Measurements from ENCODE around the gene TBX15.

TBX15 gene

DNA sequence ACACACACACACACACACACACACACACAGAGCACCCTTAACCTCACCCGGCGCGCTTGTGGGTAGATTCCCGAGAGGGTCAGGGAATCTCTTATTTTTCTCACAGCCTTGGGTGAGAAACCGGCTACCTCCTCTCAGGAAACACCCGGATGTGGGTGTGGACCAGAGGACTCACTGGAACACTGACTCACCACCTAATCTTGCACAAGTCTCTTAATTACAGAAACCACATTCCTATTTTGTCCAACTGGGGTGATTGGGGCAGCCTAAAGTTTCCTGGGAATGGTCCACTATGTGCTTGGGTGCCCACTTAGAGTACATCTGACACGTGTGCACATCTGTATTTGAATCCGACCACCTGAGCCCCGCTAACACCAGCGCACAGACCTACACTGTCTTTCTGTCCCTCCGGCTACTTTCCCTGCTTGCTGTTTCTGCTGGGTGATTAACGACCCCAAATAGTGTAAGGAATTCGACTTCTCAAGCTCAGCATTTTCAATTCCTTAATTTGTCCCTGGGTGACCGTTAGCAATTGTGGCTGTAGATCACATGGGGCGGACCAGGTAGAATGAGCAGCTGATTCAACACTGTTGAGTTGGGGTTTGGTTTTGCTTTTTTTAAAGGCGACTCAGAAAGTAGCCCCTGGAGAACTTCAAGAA is 14.0 kb upstream of the TBX15 start:
- in situ Hi-C loops (cut with MboI; ENCODE audit: low sequenced_read_pairs), result no loop called here

DNA sequence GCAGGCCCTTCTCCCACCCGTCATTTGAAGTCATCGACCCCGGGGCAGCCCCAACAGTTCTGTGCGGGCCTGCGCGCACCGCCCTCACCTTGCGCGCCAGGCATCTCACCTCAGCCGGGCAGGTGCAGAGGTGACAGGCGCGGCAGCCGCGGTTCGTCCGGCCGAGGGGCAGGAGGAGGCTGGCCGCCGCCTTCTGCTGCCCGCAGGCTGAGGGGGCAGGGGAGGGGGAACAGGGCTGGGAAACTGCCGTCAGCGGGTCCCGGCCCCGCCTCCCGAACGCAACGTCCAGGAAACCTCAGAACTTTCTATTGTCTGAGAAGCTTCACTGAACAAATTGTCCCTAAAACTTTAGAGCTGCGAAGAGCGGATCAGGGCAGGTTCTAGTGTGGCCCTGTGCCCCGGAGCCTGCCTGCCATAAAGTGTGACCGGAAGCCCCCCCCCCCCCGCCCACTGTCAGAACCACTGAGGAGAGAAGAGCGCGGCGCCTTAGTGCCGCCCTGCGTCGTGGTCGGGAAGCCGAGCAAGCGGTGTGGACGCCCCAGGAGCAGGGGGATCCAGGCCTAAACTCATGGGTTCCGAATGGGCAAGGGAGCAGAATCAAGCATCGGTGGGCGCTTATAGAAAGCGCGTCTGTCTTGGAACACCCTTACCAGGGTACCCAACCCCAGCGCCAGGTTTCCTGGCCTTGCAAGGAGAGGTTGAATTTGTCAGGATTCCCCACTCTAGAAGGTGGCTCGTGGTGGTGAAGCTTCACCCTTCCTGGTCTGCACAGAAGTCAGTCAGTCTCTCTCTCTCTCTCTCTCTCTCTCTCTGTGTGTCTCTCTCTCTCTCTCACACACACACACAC is 13.3 kb upstream of the TBX15 start:
- in situ Hi-C loops (cut with MboI; ENCODE audit: low sequenced_read_pairs), result no loop called here

DNA sequence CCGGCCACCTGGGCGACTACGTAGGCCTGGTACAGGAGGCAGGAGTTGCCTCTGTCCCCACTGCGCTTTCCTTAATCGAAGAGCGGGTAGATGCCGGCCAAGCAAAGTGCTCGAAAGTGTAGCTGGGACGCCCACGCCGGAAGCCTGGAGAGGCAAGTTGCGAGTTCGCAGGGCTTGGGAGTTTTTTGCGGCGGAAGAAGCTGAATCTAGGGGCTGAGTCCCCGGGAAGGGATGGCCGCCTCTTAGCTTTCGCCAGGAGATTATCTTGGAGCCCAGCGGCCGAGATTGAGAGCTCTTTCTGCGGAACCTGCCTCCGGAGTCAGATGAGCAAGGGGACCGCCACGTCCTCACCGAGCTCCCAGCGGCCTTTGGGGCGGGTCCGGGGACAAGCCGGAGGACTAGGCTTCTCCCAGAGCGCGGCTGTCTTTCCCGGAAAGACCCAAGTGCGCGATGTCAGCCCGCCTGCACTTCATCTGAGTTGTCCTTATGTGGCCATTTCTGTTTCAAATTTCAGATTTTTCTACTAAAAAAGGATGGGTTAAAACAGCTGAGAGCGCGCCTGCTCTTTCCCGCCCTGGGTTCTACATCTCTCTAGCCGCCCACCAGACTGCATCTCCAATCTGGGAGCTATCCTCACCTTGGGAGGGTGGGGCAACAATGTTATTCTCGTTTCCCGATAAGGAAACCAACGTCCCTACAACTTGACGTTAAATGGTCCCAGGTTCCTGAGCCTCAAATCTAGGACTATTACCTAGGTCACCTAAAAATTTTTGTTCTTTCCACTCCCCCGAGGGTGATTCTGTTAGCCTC is 12.4 kb upstream of the TBX15 start:
- in situ Hi-C loops (cut with MboI; ENCODE audit: low sequenced_read_pairs), result no loop called here

DNA sequence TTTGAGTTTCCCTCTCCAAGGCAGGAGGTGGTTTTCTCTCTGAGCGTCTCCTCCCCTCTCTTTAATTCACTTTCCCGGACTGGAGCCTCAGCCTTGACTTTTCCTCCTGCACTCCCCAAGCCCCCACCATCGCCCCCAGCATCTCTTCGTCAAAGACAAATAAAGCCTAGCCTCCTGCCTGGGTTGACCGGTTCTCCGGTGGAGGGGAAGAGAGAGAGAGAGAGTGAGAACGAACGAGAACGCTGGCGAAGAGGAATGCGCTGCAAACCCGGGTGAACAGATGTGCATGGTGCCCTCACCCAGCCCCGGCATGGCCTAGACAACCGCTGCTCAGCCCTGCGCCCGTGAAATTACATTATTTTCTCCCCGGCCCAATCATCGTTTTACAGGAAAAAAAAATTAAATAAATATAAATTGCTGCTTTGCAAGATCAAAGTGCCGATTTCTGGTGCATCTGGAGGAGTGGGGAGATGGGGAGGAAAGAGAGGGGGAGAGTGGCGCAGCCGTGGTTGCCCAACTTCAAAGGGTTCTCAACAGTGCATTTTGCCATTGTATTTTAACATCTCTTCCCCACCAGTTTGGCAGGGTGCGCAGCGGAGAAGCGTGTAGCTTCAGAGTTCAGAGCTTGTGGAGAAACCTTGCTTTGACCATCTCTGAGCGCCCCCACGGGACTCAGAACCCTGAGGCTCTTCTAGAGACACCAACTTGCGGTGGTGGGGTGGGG is 11.4 kb upstream of the TBX15 start:
- in situ Hi-C loops (cut with MboI; ENCODE audit: low sequenced_read_pairs), result no loop called here

DNA sequence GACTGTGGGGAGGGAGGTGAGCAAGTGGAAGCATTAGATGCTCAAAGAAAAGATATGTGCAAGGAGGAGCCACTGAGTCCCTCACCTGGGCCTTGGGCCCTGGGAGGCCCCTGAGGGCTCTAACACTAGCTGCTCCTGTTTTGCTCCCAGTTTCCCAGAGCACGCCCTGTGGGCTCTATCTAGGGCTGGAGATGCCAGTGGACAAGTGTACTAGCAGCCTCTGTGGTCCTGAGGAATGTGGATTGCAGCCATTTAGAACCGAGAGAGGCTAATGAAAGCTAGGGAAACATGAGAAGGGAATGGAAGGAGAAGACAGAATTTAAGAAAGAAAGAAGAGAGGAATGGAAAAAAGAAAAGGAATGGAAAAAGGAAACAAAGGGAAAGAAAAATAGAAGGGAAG is 10.0 kb upstream of the TBX15 start:
- in situ Hi-C loops (cut with MboI; ENCODE audit: low sequenced_read_pairs), result no loop called here

DNA sequence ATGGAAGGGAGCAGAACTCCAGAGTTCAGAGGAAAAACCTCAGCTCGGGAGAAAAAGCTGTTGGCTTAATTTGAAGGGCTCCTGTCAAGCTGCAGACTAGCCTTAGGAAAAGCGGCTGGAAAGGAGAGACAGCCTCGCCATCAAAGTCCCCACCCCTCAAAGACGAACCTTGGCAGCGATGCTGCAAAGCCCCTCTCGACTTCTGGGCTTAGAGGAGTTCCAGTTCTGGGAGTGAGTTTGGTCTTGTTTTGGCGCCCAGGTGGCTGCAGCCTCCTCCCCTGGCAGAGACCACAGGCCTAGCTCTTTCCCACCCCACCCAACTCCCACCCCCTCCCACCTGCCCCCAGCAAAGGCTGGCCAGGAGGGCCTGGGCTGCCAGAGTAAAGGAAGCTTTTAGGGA is 9.1 kb upstream of the TBX15 start:
- in situ Hi-C loops (cut with MboI; ENCODE audit: low sequenced_read_pairs), result no loop called here

DNA sequence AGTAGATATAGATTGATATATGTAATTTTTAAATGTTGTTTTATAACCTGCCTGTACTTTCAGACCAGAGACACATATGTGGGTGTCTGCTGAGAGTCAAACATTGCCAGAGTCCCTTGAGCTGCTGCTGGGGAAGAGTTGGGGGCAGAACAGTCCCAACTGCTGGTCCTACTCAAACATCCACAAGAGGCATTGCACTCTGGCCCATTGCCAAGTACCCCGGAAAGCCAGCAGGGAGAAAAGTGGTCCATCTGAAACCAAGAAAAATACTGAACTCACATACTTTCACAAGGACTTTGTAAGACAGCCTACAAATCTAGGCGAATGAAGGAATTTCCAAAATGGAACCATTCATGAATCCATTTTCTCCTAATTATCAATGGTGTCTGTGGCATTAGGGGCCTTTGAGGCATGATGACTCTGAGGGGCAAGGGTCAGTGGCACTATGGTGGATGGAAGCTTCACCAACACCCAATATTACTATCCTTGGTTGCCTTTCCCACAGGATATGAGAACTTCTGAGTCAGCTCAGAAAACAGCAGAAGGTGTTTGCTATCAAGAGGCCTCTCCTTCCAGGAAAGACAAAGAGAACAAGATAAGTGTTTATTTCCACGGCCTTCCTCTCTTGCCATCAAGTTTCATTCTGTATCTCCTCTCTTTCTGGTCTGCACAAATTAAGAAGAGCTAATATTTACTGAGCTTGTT is 7.3 kb upstream of the TBX15 start:
- in situ Hi-C loops (cut with MboI; ENCODE audit: low sequenced_read_pairs), result no loop called here

DNA sequence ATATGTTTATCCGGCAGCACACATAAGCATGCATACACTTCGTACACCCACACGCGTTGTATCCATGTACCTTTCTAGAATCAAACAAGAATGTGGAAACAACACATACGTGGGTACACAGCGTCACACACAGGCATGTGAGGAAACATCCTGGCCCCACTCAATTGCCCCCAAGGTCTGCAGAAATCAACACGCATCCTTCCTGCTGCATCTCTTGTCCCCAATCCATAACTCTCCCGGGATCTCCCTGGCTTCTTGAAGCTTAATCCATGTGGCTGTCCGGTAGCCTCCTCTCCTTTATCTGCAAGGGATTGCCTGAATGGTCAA is 5.5 kb upstream of the TBX15 start:
- in situ Hi-C loops (cut with MboI; ENCODE audit: low sequenced_read_pairs), result no loop called here

DNA sequence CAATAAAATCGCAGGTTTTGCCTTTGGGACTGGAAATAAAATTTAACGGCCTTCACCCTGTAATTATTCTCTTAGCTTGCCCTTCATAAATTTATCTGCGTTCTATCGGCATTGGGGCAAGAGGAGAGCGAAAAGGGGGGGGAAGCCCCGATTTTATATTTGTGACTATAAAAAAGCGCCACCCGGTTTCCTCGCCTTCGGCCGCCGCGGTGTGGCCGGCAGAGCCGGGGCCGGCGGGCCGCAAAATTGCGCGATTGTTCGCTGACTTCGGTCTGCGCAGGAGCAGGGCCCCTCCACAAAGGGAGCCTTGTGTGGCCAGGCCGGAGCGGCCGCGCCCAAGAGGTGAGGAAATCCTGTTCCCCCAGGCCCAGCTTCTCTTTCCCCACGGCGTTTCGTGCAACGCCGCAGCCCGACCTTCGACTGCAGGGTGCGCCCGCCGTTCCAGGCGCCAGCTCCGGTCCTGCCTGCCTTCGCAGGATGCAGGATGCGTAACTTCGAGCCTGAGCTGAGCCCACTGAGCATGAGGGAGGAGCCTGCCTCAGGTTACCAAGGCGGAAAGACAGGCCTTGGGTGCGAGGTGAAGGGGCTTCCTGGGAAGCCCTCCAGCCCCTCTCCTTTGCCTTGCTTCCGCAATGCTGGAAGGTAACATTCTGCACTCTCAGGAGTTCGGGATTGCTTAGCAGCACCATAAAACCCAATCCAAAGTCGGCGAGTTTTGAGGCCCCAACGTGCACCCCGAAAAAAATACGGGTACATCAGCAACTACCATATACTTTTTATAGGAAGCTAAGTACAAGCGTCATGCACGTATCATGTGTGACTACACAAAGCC is 4.9 kb upstream of the TBX15 start:
- in situ Hi-C loops (cut with MboI; ENCODE audit: low sequenced_read_pairs), result no loop called here

DNA sequence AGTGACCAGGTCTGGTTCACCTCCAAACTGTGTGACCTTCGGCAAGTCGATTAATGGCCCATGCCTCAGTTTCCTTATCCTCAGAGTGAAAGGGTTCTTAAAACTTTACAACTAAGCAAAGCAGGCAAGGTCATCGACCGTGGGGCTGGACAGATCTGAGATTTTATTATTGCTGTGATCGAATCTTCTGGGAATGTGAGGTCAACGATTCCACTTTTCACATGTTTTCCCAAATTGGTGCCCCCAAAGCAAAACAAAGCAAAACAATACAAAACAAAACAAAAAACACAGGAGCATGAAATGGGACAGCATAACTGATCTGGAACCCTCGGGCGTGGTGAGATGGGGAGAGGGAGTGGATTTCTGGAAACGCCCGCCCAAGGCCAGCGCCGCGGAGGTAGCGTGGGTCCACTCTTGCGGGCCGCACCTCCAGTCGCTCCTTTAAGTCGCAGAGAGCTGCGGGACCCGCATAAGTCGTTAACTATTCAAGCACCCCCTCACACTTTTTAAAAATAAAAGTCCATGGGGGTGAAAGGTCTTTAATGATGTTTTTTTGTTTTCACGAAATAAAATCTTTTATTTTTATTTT is 4.2 kb upstream of the TBX15 start:
- in situ Hi-C loops (cut with MboI; ENCODE audit: low sequenced_read_pairs), result no loop called here

DNA sequence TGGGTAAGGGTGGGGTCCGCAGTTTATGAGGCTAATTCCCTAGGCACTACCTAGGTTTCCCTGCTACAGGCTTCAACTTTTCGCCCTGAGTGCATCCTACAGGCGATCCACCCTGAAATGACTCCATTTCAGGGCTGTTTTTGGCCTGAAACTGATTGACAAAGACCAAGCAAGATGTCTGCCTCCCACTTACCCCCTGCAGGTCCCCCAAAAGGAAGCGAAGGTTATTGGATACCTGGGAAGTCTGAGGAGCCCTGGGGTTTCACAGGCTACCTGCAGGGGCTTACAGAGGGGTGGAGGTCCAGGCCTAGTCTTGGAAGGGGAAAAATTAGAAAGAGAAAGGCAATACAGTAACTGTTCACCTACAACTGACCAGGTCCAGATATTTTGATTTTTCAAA is 3.3 kb upstream of the TBX15 start:
- in situ Hi-C loops (cut with MboI; ENCODE audit: low sequenced_read_pairs), result no loop called here

DNA sequence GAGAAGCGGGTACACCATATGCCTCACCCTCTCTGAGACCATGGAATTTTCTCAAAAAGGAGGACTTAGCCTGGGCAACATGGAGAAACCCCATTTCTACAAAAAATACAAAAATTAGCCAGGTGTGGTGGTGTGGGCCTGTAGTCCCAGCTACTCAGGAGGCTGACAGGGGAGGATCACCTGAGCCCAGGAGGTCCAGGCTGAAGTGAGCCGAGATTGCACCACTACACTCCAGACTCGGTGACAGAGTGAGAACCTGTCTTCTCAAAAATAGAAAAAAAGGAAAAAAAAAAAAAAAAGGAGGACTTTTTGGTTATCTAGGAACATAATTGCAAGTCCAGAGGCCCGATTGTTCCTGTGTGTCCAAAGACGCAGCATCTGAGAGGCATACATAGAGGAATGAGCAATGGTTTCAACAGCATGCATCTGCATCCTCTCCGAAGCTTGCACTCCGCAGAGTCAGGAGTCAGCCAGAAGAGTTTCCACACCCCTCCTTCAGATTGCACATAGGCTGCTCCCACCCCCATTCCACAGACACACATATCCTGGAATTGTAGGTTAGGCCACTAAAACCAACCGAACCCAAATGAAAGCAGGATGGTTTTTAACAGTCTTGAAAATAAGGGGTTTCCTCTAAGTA is 2.5 kb upstream of the TBX15 start:
- in situ Hi-C loops (cut with MboI; ENCODE audit: low sequenced_read_pairs), result no loop called here

DNA sequence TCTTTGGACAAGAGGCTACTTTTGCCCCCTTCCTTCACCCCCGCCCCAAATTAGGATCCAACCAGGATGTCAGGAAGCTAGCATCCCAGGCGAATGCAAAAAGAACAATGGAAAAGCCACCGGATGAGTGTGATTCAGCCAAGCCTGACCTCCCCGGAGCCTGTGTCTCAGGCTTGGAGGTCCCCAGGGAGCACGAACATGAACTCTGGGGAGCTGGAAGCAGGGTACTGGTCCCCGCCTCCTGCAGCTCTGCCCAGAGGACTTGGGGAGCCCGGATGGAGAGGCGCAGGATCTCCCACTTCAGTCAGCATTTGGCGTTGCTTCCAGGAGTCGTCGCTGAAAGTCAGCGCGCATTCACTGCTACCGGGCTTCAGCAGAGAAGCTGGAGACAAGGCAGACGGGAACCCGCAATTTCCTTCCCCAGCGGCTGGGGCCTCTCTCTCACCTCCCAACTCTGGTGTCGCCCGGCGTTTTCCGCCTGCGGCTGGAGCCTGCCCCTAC is 1.8 kb upstream of the TBX15 start:
- in situ Hi-C loops (cut with MboI; ENCODE audit: low sequenced_read_pairs), result no loop called here

DNA sequence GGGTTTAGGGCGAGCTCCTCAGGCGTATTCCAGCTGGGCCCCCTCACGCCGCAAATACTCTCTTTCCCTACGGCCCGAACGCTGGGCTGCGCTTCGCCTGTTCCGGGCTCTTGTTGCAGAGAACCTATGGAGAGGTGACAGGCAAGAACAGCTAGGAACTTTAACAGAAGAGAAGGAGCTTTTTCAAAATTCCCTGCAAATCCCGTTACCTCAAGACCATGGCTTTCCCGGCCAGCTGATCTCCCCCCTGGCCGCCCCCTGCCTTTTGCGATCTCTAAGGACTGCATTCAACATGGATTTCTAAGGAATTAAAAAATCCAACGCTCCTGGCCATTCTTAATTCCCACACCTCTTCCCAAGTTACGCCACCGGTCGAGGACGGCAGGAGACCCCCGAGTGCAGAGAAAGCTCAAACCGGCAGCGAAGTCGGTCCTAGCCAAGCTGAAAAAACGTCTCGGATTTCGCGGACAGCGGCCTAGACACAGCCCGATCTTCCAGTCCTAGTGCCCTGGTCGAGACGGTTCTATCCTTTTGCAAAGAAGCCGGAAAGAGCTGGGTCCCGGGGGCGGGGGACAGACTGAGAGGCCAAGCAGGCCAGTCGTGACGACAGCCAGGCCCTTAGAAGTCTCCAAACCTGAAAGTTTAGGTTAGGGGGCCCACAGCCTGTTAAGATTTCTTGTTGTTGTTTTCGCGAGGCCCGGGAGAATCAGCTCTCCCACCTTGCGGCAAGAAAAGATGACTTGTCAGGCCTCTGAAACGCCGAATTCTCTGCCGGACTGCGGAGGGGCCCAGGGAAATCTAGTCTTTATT is 1.1 kb upstream of the TBX15 start:
- in situ Hi-C loops (cut with MboI; ENCODE audit: low sequenced_read_pairs), result no loop called here

DNA sequence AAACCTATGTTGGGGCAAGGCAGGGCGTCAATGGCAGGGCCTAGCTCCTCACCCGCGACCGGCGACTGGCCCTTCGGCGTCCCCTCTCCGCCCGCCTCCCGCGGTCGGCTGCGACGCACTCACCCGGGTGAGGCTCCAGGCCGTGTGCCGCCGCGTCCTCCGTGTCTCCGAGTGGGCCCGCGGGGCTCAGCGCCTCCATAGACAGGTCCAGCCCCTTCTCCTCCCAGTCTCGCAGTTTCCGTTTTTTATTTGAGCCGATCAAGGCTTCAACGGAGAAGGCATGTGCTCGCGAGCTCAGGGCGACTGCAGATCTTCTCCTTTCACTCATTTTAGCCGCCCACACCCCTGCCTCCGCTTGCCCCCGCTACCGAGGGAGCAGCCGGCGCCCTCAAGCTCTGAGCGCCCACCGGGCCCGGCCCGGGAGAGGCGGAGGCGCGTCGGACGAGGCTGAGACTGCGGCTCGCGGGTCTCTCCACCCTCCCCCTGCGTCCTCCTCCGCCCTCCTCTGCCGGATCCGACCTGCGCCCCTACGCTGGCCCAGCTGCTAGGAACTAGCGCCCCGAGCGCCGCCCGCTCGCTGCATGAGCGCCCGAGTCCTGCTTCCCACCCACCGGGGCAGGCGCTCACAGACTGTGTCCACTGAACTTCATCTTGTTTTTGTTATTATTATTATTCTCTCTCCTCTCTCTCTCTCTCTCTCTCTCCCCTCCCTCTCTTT is 516 bp downstream of the TBX15 start:
- in situ Hi-C loops (cut with MboI; ENCODE audit: low sequenced_read_pairs), result no loop called here

DNA sequence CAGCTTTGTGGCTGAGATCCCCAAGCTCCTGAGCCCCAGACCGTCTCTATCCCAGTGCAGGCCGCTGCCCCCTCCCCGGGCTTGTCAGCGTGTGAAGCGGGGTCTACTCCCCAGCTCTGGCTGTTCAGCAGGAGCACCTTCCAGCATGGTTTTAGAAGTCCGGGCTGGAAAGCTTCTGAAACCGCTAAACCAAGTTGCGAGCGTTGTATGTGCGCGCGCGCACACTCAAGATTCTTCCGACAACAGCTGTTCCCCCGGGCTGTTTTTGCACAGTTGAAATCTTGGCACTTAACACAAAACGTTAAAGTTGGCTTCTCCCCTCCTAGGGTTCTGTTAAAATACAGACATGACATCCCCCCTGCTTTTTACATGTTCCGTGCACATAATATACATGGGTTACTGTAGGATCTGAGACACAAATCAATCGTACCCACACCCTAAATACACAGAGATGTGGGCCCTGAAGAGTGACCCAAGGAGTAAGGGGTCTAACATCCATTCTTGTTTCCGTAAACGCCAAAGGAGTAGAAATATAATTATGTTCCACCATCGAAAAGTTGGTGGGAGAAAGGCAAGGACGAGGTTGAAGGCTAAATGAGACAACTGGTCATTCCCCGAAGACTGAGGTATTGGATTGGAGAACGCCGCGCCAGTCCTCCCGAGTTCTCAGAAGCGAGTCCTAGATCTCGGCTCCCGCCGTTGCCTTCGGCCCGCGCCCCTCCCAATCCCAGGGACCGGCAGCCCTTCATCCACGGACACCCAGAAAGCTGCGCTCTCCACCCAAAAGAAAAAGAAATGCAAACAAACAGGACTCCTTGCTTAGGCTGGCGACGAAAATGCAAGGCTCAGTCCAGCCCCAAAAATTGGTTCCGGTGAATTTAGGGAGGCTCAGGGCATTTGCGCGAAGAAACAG is 1.3 kb downstream of the TBX15 start:
- in situ Hi-C loops (cut with MboI; ENCODE audit: low sequenced_read_pairs), result no loop called here
